ENCODE data around the gene CEBPB.

CEBPB gene

DNA sequence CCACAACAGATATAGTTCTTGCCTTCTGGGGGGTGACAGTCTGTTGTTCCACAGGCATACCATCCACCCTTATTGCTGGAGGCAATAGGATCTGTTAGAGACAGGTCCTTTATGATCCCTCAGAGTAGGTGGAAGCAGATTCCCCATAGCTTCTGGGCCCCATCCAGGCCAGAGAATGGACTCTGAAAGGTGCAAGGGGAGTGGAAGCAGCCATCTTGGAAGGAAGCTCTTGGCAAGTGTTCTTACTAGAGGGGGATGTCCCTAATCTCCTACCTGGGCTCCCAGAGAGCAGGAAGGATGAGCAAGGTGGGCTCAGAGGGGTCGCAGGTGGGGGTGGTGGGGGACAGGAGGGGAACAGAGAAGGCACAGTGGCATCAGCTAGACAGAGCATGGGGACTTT lies 33.4 kb downstream of the CEBPB start:
- TF ChIP-seq, protein P1, sequence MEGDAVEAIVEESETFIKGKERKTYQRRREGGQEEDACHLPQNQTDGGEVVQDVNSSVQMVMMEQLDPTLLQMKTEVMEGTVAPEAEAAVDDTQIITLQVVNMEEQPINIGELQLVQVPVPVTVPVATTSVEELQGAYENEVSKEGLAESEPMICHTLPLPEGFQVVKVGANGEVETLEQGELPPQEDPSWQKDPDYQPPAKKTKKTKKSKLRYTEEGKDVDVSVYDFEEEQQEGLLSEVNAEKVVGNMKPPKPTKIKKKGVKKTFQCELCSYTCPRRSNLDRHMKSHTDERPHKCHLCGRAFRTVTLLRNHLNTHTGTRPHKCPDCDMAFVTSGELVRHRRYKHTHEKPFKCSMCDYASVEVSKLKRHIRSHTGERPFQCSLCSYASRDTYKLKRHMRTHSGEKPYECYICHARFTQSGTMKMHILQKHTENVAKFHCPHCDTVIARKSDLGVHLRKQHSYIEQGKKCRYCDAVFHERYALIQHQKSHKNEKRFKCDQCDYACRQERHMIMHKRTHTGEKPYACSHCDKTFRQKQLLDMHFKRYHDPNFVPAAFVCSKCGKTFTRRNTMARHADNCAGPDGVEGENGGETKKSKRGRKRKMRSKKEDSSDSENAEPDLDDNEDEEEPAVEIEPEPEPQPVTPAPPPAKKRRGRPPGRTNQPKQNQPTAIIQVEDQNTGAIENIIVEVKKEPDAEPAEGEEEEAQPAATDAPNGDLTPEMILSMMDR (IDR thresholded peaks at IDR 0.05; ENCODE audit: low read depth, low read length), result no peak
- in situ Hi-C loops (cut with HindIII; ENCODE audit: low sequenced_read_pairs), result no loop called here
- H3K4me3 ChIP-seq (ENCODE audit: low read depth, low read length), result no peak overlapping the region
- DNase-seq (ENCODE audit: low read depth, low spot score), result no peak

DNA sequence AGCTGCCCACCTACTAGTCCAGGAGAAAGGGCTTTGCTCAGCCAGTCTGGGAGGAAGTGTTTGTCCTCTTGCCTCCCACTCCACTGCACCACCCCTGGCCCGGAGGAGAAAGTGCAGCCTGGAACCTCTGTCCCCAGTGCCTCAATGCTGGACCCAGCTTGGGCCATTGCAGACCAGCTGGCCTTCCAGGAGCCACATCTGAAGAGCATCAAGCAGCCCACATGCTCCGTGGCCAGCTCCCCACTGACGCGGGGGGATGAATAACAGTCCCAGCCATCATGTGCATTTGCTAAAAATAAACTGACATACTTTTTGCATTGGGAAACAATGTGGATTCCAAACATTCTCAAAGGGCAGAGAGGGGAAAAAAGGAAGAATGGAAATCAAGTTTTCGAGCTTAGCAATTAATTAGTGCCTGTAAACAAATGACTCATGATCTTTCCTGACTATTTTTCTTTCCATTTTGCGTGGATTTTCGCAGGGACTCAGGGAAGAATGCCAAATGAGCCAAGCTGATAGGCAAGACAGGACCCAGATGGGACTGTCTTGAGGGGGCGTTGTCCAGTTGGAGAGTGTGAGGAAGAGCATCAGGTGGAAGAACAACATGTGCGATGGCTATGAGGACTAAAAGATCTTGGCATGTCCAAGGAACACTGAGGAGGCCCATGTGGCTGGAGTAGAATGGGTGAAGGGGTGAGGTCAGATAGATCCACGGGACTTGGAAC lies 34.1 kb downstream of the CEBPB start:
- in situ Hi-C loops (cut with HindIII; ENCODE audit: low sequenced_read_pairs), result no loop called here
- TF ChIP-seq, protein P1 (IDR thresholded peaks at IDR 0.05; ENCODE audit: low read depth, low read length), result peak; percentile 29
- no peak overlapping the region for H3K4me3 ChIP-seq (ENCODE audit: low read depth, low read length)
- peak; percentile 77 for DNase-seq (ENCODE audit: low read depth, low spot score)

DNA sequence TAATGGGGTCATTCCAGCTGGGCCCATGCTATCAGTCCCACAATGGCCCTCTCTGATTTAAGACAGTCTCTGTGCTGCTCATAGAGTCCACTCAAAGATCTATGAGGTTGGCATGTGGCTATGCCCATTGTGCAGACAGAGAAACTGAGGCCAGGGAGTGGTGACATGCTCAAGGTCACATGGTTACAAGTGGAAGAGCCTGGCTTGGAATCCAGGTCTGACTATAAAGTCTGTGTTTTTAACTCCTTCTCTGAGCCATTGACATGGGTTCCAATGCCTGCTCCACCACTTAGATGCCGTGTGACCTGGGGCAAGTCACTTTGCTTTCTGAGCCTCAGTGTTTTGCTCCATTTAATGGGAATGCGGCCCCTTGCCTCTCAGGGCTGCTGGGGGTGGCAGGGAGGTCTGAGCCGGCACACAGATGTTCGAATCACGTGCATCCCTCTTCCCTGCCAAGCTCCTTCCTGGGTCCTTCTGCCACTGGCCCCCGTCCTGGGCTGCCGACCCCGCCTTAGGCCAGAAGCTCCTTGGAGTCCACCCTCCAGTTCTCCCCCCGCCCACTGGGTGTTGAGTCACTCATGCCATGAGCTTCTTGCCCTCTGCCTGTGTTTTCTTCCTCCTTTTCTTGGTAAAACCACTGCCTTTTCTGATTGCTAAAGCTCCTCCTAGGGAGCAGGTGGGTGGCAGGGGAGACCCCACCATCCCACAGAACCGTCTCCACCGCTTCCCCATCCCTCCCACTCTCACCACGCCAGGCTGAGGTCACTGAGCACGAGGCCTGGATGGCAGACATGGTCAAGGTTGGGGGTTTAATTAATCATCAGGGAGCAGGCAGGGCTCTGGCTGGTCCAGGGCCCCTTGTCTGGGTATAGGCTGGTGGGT lies 35.7 kb downstream of the CEBPB start:
- TF ChIP-seq, protein P1 (IDR thresholded peaks at IDR 0.05; ENCODE audit: low read depth, low read length), result no peak
- no peak for DNase-seq (ENCODE audit: low read depth, low spot score)
- in situ Hi-C loops (cut with HindIII; ENCODE audit: low sequenced_read_pairs), result no loop called here
- H3K4me3 ChIP-seq (ENCODE audit: low read depth, low read length), result no peak overlapping the region

DNA sequence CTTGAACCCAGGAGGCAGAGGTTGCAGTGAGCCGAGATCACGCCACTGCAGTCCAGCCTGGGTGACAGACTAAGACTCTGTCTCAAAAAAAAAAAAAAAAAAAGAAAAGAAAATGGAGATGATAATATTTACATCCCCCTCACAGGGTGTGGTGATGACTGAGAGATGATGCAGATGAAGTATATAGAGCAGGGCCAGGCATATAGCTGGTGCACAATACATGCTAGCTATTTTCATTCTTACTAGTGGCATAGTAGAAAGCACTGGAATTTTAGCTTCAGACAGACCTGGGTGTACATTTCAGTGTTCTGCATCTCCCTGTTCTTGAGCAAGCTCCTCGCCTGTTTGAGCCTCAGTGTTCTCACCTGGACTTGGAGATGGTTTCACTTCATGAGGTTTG lies 36.9 kb downstream of the CEBPB start:
- H3K4me3 ChIP-seq (ENCODE audit: low read depth, low read length), result no peak overlapping the region
- in situ Hi-C loops (cut with HindIII; ENCODE audit: low sequenced_read_pairs), result no loop called here
- TF ChIP-seq, protein P1 (IDR thresholded peaks at IDR 0.05; ENCODE audit: low read depth, low read length), result no peak
- no peak for DNase-seq (ENCODE audit: low read depth, low spot score)

DNA sequence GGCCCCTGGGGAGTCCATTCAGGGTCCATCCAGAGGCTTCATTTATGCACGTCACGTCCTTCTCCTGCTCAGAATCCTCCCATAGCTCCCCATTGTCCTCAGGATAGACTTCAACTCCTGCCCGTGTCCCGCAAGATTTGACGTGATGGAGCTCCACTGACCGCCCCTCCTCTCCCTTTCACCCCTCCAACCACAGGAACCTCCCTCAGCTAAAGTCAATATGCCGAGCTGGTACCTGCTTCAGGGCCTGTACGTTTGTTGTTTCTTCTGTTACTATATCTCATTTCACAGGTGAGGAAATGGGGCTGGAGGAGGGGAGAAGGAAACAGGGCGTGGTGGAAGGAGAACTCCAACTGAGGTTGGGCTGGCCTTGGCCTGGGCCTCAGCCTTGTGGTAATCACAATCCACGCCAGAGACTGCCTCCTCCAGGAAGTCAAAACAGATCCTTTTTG lies 38.6 kb downstream of the CEBPB start:
- no peak overlapping the region for H3K4me3 ChIP-seq (ENCODE audit: low read depth, low read length)
- DNase-seq (ENCODE audit: low read depth, low spot score), result no peak
- TF ChIP-seq, protein P1 (IDR thresholded peaks at IDR 0.05; ENCODE audit: low read depth, low read length), result no peak
- in situ Hi-C loops (cut with HindIII; ENCODE audit: low sequenced_read_pairs), result no loop called here

DNA sequence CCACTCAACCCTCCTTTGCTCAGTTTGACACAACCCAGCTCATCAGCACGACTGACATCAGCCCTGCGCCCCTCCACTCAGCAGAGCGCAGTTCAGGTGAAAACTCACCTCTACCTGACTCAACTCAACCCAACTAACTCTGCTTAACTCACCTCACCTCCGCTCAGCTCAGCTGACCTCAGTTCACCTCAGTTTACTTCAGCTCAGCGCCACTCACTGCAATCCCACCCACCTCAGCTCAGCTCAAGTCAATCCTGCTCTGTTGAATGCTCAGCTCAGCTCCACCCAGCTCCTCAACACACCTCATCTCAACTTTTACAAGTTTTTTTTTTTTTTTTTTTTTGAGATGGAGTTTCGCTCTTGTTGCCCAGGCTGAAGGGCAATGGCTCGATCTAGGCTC lies 39.6 kb downstream of the CEBPB start:
- in situ Hi-C loops (cut with HindIII; ENCODE audit: low sequenced_read_pairs), result no loop called here
- TF ChIP-seq, protein P1 (IDR thresholded peaks at IDR 0.05; ENCODE audit: low read depth, low read length), result no peak
- H3K4me3 ChIP-seq (ENCODE audit: low read depth, low read length), result no peak overlapping the region
- no peak for DNase-seq (ENCODE audit: low read depth, low spot score)
